ENCODE results near the gene SH3RF2. TPM values are rescaled to one million over a fixed set of nuclear protein-coding genes. Genes with fewer than 3 reads are reported as not detected.

SH3RF2 gene
- total and polyA plus RNA-seq, 9 of the 15 experiments (the other 6 are each of a cell fraction or from before 2014, with no cell fraction given) = 0.05 TPM; not detected in 8

DNA sequence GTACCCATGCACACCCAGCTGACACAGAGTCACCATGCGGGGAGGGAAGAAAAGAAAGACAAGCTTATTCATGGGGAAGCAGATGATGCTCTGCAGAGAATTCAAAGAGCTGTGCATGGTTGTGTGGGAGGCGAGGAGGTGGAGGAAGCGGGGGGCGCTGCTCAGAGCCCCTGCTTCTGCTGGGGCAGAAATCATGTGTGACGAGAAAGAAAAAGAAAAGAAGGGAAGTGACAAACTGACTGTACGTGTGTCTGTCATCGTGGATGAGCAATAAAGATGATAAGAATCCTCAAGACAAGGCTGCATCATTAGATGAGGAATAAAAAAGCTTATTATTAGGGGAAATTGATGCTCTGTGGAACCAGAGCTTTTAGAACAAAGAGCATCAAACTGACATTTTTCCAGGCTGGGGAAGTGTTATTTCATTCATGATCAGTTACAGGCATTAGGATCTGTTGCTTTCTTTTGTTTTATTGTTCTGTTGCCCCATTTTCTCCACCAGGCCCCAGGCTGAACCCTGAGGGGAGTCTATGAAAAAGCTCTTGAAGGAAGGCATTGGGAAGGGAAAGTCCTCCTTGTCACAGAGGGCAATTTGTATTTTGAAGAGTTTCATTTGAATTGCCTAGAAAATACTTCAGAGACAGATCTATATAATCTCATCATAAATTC is 20.3 kb upstream of the SH3RF2 start:
- H3K9me1 ChIP-seq (ENCODE audit: control insufficient read depth, insufficient read depth, low read length) = no peaks in the 10 kb centered on the region
- no TSS peak for BruUV-seq (replicated peaks)
- no peak overlapping the region for H3K9ac ChIP-seq (ENCODE audit: insufficient read depth in 1 of 2, low read depth in 2 of 2, low read length in 2 of 2)
- peaks cover 17 to 24% of the 10 kb centered on the region in 2 experiments for H3K27me3 ChIP-seq (ENCODE audit: control insufficient read depth in 2 of 2, insufficient read depth in 2 of 2, low read length in 2 of 2)
- H3K9me3 ChIP-seq (replicated peaks; ENCODE audit: control insufficient read depth, insufficient read depth, low read depth, low read length) = no peaks in the 10 kb centered on the region
- ATAC-seq = no peak
- no peak overlapping the region for H3K4me3 ChIP-seq
- in situ Hi-C loops (cut with MboI) (no loop called here), intact Hi-C loops (cut with micrococcal nuclease) (no loop called here)
- TF ChIP-seq NR2F6 (CRISPR knock-in tag; IDR thresholded peaks at IDR 0.05) (no peak), NFIX (CRISPR knock-in tag; IDR thresholded peaks at IDR 0.05; ENCODE audit: low read depth) (no peak), ZNF12 (CRISPR knock-in tag; IDR thresholded peaks at IDR 0.05) (no peak), HNRNPLL (IDR thresholded peaks at IDR 0.05; ENCODE audit: low read depth, low read length, poor library complexity, severe bottlenecking) (no peak), EP300 (IDR thresholded peaks at IDR 0.05; ENCODE audit: low read length) (no peak), PCBP1 (IDR thresholded peaks at IDR 0.05; ENCODE audit: low read depth, low read length, poor library complexity, severe bottlenecking) (no peak), ZFP36 (IDR thresholded peaks at IDR 0.05; ENCODE audit: low read depth, low read length, partially characterized antibody) (no peak), CTBP1 (IDR thresholded peaks at IDR 0.05; ENCODE audit: borderline replicate concordance) (no peak), EZH2 (IDR thresholded peaks at IDR 0.05; ENCODE audit: borderline replicate concordance, low read depth, low read length) (no peak), ZNF41 (CRISPR knock-in tag; conservative IDR thresholded peaks at IDR 0.05) (no peak), ZEB2 (IDR thresholded peaks at IDR 0.05) (no peak), GTF2F1 (IDR thresholded peaks at IDR 0.05; ENCODE audit: low read depth, low read length) (no peak), HOXB6 (CRISPR knock-in tag; IDR thresholded peaks at IDR 0.05; ENCODE audit: borderline replicate concordance) (no peak), ELK3 (CRISPR knock-in tag; IDR thresholded peaks at IDR 0.05) (no peak), MTF1 (CRISPR knock-in tag; IDR thresholded peaks at IDR 0.05; ENCODE audit: borderline replicate concordance) (no peak), E2F6 (IDR thresholded peaks at IDR 0.05; ENCODE audit: borderline replicate concordance in 1 of 2, extremely low read depth in 1 of 2, insufficient read depth in 1 of 2, insufficient read length in 1 of 2, low read depth in 1 of 2, low read length in 1 of 2, poor library complexity in 1 of 2, severe bottlenecking in 1 of 2) (no peak), ZNF699 (CRISPR knock-in tag; IDR thresholded peaks at IDR 0.05; ENCODE audit: insufficient replicate concordance) (no peak), ZFP30 (CRISPR knock-in tag; IDR thresholded peaks at IDR 0.05; ENCODE audit: borderline replicate concordance) (no peak)
- no peak for FAIRE-seq
- H3K79me2 ChIP-seq (ENCODE audit: control insufficient read depth, insufficient read depth, low read length) = no peaks in the 10 kb centered on the region
- no peak overlapping the region for H2AFZ ChIP-seq (ENCODE audit: low read depth, low read length)
- no peaks in the 10 kb centered on the region for H3K36me3 ChIP-seq (ENCODE audit: control insufficient read depth, insufficient read depth, low read length)
- POLR2A ChIA-PET = no interaction called here
- WGBS (ENCODE audit: insufficient coverage, low coverage, missing lambda C conversion rate) = 0% methylated on average over 6 of the region's 7 CpGs
- H3K27ac ChIP-seq (ENCODE audit: extremely low read depth, low read depth, low read length) = no peak overlapping the region
- DNase-seq (ENCODE audit: extremely low read depth in 1 of 4, low spot score in 3 of 4) = no peak
- CTCF ChIA-PET (ENCODE audit: low intra/inter-chr PET ratio) = no interaction called here
- H4K20me1 ChIP-seq (replicated peaks; ENCODE audit: control insufficient read depth, insufficient read depth, low read length) = no peaks in the 10 kb centered on the region
- H3K4me2 ChIP-seq (ENCODE audit: insufficient read depth, low read length) = no peak overlapping the region
- no peaks in the 10 kb centered on the region for H3K4me1 ChIP-seq (replicated peaks in 1 of 2; ENCODE audit: control insufficient read depth in 2 of 2, insufficient read depth in 2 of 2, low read length in 2 of 2)

All from K562 (cell line).